HS-27A (cell line): ENCODE results near the gene CHL1.

ENCODE experiments used
- DNase-seq: peaks from one replicate; pipeline ENCODE4 v3.0.0-alpha.2; 2012; ENCODE audit warnings: low read depth, missing footprints

Gene CHL1, protein sequence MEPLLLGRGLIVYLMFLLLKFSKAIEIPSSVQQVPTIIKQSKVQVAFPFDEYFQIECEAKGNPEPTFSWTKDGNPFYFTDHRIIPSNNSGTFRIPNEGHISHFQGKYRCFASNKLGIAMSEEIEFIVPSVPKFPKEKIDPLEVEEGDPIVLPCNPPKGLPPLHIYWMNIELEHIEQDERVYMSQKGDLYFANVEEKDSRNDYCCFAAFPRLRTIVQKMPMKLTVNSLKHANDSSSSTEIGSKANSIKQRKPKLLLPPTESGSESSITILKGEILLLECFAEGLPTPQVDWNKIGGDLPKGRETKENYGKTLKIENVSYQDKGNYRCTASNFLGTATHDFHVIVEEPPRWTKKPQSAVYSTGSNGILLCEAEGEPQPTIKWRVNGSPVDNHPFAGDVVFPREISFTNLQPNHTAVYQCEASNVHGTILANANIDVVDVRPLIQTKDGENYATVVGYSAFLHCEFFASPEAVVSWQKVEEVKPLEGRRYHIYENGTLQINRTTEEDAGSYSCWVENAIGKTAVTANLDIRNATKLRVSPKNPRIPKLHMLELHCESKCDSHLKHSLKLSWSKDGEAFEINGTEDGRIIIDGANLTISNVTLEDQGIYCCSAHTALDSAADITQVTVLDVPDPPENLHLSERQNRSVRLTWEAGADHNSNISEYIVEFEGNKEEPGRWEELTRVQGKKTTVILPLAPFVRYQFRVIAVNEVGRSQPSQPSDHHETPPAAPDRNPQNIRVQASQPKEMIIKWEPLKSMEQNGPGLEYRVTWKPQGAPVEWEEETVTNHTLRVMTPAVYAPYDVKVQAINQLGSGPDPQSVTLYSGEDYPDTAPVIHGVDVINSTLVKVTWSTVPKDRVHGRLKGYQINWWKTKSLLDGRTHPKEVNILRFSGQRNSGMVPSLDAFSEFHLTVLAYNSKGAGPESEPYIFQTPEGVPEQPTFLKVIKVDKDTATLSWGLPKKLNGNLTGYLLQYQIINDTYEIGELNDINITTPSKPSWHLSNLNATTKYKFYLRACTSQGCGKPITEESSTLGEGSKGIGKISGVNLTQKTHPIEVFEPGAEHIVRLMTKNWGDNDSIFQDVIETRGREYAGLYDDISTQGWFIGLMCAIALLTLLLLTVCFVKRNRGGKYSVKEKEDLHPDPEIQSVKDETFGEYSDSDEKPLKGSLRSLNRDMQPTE (N-terminal part only)

DNA sequence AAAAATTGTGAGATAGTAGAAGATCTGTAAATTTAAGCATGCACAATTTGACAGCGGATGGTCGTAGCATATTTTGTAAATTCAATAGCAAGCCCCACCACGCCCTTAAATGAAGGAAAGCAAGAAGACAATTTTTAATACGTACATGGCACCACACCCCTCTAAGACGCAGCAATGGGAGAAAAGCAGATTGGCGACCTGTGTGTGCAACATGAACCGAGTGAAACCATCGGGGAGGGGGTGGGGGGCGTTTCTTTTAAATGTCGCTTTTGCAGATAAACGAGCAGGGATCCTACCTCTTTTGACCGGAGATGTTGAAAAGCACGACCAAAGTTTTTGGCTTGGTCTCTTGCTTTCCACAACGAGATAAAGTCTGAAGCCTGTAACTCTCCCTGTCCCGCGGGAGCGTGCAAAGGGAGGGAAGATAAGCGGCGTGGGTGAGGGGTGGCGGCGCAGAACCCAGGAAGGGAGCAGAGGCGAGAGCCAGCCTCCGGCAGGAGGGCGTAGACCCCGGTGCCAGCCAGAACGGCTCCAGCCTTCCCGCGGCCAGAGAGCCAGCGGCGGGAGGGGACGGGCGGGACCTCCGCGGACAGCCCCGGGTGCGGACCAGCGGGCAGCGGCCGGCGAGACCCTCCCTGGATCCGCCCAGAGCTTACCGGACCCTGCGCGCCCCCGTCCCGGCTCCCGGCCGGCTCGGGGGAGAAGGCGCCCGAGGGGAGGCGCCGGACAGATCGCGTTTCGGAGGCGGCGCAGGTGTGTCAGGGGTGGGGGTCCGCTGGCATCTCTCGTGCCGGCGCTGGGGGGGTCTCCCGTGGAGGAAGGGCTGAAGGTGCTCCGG, at the start of gene CHL1:
Gene CHL1, plus strand, starts transcription at position 453 of the 838 bp plus-strand sequence. CDS start 123,014 bp downstream, outside the sequence.
- DNase-seq, result no peak

DNA sequence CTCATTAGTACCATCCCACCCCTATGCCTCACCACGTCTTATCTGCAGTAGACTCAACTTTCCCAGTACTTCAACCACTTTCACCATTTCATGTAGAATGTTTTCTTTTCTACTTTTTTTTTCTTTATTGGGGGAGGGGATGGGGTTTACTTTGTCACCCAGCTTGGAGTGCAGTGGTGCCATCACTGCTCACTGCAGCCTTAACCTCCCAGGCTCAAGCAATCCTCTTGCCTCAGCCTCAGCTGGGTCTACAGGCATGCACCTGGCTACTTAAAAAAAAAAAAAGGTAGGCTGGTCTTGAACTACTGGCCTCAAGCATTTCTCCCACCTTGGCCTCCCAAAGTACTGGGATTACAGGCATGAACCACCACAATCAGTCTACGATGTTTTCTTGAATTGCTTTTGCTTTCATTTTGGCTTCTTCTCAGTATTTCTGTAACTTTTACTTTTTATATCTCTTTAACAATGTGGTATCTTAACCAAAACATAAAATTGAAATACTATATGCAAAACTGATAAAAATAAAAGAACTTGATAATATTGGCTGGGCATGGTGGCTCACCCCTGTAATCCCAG, 44.9 kb upstream of the CHL1 start:
- DNase-seq, result no peak

DNA sequence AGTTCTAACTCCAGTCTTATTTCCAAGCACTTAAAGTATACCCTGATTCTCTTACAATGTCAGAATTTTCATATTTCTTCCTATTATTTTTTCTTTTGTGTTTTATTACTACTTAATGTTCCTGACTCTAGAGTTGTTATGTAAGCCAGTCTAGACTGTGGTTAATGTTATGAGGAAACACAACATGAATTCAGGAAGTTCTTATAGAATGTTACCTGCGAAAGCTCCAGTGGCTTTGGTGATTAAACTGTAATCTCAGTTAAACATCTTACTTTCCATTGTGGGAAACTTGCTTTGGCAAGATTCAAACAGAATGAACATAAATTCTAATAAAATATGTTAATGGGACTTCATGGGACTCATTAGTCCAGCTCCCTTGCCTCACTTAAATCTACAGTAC, 36.6 kb upstream of the CHL1 start:
- no peak for DNase-seq

DNA sequence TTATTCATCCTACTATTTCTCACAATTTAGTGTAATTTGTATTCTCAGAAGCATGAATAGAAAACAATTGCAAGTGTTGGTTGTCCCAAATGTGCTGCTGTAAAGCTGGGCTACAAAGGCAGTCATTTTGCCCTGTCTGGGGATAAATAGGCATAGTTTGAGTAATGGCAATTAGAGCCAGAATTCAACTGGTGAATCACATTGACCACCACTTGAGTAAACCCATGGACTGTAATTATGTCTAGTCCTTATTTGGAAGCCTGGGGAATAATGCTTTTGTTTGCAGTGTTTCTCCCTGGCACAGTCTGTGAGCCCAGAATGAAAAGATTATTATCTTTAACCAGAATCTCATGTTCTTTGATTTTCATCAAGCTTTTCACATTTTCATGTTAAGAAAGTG, 30.5 kb upstream of the CHL1 start:
- no peak for DNase-seq

DNA sequence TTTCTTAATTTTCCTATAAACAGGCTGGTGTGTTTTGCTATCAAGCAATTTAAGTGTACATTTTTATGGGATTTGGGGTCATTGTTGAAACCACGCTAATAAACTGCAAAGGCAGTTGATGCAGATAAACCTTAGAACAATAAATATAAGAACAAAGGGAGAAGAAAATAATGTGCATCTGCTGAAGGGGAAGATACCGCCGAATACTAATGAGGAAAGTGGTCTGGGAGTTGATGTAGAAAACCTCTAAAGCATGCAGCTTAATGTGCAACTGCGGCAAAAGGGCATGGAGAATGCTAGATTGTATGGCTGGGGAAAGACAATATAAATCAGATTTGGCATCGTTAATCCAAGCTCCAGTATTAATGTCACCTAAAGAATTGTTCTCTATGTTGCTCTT, 29.8 kb upstream of the CHL1 start:
- DNase-seq, result no peak

DNA sequence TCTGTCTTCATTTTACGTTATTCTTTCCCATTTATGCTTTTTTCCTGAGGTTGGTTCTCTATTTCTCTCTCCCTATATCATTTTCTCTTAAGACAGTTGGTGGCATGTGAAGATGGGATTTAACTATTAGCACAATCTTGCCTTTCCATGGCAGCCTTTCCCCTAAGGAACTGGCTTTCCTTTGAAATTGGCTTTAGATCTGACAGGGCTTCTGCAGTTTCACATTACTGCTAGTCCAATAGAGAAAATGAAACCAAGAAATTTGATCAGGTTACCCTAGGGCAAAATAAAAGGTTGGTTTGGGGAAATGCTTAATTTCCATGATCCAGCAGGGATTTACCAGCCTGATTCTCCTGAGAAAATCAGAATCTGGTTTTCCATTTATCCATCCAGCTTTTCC, 22.7 kb upstream of the CHL1 start:
- no peak for DNase-seq

DNA sequence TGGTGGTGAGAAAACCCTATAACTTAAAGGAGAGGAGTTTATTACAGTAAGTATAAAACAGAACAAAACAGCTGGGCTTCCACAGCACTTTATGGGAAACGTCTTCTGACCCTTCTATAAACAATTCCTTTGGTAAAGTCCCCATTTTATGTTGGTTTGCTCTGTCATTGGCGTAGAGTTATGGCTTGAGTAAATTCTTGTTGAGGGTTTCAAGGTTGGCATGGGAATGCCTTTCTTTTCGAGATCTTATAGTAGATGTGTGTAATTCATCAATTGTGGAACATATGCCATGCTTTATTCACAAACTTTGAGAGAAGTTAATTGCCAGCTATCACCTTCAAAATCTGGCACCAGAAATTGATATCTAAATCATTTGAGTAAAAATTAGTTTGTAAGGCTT, 11.6 kb upstream of the CHL1 start:
- DNase-seq, result no peak

DNA sequence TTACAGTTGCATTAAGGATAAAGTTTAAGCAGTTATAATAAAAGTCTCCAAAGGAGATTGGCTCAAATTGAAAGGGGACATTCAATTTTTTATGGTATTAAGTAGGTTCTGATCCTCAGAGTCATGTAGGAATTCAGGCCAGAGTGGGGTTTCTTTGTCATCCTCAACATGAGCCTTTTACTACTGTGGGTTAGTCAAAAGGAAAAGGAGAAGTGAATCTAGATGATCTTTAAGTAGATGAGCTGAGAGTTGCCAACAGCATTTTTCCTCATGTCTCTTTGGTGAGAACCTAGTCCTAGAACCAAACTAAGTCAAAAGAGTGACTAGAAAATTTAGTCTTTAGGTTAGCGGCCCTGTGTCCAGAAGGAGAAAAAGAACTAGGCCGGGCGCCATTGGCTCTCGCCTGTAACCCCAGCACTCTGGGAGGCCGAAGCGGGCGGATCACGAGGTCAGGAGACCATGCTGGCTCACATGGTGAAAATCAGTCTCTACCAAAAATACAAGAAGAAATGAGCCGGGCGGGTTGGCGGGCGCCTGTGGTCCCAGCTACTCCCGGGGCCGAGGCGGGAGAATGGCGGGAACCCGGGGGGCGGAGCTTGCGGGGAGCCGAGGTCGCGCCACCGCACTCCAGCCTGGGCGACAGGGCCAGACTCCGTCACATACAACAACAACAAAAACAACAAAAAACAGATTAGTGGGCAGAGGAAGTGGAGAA, 4.2 kb upstream of the CHL1 start:
- DNase-seq, result no peak

DNA sequence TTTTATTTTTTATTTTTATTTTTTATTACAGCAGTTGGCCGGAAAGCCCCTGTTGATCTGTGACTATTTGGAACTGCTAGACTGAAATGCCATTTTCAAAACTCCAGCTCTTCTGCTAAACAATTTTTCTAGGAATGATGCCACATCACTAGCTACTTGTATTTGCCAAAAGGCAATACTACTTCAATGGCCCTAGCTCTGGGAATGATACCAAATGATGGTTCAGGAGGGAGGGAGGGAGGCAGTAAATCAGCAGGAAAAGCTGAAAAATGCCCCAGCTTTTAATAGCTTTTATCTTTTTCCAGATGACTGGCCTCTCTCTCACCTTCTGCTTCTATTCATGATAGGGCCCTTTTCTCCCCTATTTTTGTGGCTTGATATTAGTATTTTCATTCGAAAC, 2.6 kb upstream of the CHL1 start:
- no peak for DNase-seq

DNA sequence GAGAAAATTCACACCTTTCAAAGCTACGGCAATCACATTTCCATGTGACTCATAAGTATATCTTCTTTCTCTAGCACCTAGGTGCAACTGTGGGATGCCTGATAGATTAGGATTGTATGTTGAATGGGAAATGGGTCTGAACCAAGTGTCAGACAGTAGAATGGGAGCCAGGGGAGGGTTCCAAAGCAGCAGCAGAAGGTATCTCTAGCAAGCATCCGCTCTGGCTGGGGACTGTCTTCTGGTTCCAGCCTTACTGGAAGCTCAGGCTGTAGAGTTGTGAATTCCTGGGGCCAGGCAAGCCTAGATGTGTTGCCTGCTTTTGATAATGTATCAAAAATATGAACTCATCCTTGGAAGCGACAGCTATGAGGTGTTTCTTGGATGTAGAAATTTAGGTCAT, 2.1 kb upstream of the CHL1 start:
- no peak for DNase-seq

DNA sequence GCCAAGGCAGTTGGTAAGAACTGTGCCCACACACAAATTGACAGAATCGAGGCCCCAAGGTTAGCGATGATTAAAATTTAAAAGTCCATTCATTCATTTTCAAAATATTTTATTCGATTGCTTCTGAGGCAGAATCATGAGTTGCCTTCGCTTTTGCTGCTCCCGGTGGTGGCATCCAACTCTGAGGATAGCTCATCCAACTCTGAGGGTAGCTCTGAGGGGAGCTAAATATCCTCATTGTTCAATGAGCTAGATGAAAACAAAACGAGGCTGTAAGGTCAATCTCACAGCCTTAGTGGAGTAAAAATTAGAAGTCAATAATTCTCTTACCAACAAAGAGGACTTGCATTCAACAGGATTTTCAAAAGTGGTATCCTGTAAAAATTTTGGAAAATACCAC, 897 bp upstream of the CHL1 start:
- no peak for DNase-seq

DNA sequence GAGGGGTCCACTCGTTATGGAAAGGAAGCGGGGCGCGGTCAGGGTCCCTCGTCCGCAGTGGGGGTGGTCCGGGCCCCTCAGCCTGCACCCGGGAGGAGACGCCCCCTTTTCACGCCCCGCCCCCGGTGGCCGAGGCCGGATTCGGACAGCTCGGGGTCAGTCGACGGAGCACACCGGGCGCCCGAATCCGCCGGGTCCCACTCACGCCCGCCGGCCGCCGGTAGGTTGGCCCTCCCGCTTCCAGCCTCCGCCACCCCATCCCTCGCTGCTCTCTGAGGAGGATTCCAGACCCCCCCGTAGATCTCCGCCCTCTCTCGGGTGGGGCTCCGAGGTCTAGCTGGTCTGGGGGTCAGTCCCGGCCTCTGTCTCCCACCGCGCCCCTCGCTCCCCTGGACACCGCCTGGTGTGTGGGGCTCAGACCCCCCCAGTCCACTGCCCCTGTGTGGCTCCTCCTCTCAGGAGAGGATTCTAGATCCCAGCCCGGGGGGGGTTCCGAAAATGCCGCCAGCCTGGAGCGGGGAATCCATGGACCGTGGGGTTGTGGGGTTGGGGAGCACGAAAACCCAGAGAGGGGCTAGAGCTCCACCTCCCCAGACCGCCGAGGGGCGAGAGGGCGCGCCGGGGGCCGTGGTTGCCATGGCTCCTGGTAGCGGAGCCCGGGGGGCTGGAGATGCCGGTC, 725 bp downstream of the CHL1 start:
- DNase-seq, result no peak

DNA sequence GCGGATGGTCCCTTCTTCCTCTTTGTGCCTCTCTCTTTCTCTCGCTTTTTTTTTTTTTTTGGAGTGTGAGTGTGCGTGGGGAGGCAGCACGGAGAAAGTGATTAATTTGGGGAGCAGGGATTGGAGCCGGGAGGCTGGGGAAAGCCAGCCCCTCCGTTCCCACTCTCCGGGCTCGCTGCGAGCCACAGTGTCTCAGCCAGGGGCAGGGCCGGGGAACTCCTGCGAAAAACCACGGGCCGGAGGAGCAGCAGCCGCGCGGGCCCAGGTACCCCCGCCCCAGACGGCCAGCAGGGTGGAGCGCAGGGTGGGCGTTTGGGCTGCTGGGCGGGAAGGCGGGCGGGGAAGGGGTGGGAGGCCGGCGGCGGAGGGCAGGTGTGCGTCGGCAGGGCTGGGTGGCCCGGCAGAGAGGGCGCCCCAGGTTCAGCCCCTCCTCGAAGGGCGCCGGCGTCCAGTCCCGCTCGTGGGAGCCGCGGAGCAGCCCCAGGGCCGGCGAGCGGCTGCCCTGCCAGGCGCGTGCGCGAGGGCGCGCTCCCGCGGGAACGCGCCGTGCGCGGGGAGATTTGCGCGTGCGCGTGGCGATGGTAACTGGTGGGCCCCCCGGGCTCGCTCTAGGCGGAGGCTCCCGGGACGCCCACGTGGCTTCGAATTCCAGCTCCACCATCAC, 1.4 kb downstream of the CHL1 start:
- no peak for DNase-seq

DNA sequence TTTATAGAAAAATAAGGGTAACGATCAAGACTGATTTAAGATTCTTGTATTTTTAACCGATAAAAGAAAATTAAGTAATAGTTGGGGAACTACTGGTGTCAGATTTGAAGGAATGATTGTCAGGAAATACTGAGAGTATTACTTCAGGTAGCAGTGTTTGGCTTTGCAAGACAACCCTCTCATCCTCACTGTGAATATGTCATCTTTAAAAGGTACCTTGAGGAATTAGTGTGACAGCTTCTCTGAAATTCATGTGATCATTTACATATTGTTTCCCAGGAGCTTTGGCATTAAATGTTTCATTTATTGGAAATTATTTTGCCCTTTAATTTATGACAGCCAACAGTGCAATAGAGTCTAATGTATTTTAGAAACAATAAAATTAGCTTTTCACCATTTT, 3.3 kb downstream of the CHL1 start:
- no peak for DNase-seq

DNA sequence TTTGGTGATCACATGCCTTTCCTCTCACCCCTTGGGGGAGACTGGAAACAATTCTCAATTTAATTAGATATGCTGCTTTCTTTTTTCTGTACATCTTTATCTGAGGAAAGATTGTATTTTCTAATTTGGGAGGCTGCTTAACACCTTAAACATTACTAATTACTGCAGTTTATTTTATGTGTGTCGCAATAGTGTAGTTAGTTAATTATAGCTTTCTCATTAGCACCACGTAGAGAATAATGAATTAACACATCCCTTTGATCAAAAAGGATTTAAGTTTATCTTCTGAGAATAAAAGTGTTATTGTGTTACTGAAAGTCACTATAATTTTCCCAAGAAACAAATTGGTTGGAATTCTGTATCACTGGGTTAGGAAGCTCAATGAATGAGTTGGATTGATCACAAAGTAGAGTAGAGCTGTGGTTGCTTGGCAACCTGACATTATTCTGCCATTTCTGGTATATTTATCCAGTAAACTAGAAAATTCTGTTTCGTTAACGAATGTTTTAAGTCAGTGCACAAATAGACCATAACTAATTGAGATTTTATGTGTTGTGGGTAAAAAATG, 4.3 kb downstream of the CHL1 start:
- DNase-seq, result no peak

DNA sequence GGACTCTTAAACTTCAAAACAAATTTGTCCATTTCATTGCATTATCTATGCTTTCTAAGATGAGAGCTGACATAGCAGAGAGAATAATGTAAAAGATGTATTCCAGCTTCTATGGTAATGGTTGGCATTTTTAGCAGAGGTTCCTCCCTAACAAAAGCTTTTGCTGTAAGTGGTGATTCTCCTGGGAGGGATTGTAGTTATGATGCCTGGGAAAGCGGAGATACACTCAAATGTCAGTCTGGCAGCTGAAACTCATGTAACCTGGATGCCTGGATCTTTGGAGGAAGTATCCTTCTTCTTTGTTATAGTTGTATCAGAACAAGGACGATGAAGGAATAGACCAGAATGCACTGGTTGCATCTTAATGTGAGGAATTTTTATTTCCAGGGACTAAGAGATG, 7.5 kb downstream of the CHL1 start:
- no peak for DNase-seq

DNA sequence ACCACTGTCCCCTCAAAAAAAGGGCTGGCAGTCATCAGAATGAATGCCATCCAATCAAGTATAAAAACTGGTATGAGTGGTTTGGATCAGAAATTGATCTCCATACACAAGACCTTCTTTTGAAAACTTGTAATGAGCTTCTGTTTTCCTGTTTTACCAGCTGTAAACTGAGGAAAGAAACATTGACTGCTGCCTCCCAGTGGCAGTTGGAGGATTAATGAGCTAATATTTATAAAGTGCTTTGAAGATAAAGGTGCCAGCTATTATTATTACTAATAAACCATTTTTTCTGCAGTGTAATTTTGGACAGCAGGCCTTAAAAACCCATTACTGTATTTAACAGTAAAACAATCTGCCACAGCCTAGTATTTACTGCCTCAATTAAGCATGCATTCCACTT, 11.4 kb downstream of the CHL1 start:
- DNase-seq, result no peak

DNA sequence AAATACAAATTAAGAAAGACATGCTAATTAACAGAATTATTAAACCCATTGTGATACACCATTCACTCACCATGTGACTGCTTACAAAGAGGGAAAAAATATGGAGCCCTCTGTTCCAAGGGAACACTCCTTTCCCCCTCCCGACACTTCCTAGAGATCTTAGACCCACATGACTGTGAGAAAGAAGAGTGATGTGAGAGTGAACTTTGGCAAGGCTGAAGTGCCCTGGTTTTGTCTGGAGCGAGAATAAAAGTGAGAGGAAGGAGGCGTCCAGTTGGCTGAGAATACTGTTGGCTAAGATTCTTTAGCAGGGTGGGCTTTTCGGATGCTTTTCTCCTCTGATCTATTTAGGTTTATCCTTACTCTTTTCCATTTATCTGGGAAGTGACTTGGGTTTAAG, 14.1 kb downstream of the CHL1 start:
- DNase-seq, result no peak

DNA sequence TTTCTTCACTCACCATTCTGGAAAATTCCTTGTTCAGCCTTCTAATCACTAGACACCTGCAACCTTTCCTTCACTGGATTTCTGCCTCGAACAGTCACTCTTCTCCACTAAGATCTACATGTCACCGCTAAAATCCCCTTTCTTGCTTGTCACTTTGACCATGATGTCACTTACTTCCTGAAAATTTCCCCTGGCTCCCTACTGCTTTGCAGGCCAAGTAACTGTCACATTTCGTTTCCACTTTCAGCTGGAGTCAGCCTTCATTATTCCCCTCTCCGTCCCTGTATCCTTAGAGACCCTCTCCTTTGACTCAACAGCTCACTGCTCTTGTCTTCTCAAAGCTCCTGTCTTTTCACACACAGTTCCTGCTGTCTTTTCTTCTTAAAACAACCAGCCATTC, 15.9 kb downstream of the CHL1 start:
- DNase-seq, result no peak
